ENCODE measurements around the gene ZCCHC7.
A peak's percentile ranks its signal among the peaks of the same experiment; 100 is the strongest.
"Not testable (repeated sequence)": the region's sequence is repeated elsewhere in the genome, so short reads cannot be mapped to it uniquely, and the experiment has no call there.

The ZCCHC7 gene

DNA sequence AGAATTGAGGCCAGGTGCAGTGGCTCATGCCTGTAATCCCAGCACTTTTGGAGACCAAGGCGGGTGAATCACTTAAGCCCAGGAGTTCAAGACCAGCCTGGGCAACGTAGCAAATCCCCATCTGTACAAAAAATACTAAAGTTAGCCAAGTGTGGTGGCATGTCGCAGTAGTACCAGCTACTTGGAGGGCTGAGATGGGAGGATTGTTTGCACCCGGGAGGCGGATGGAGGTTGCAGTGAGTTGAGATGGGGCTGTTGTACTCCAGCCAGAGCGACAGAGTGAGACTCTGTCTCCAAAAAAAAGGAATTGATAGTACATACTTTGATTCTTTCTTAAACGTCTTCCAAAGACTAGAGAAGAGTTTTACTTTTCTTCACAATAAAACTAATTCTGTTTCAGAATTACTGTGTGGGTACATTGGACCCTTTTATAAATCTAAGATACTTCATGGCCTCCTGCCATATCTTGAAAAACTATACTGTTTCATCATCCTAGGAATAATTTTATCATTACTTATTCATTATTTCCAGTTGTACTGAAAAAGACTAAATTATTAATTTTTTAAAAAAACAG, 170.1 kb downstream of the ZCCHC7 start:
- FAIRE-seq = no peak

GRCh38 chr9:37290940-37291485, 170.6 kb downstream of the ZCCHC7 start:
- no peak for FAIRE-seq
- peak; percentile 62 for DNase-seq (ENCODE audit: insufficient read length, low spot score)

More for the DNA sequence above, 170.1 kb downstream of the ZCCHC7 start:
- DNase-seq (ENCODE audit: insufficient read length, low spot score) = no peak

- FAIRE-seq; DNase-seq (ENCODE audit: insufficient read length, low spot score): not testable (repeated sequence)
These were observed 171.4 kb downstream of the ZCCHC7 start for GRCh38 chr9:37291612-37292238.

- FAIRE-seq = no peak
These were observed 172.5 kb downstream of the ZCCHC7 start for GRCh38 chr9:37292896-37293295.

GRCh38 chr9:37293664-37294524, 173.5 kb downstream of the ZCCHC7 start:
- no peak for DNase-seq (ENCODE audit: insufficient read length, low spot score)
- no peak for FAIRE-seq

More at GRCh38 chr9:37292896-37293295, 172.5 kb downstream of the ZCCHC7 start:
- no peak for DNase-seq (ENCODE audit: insufficient read length, low spot score)

- FAIRE-seq = no peak
- DNase-seq (ENCODE audit: insufficient read length, low spot score) = no peak
These were observed 174.8 kb downstream of the ZCCHC7 start for GRCh38 chr9:37295178-37295577.

DNA sequence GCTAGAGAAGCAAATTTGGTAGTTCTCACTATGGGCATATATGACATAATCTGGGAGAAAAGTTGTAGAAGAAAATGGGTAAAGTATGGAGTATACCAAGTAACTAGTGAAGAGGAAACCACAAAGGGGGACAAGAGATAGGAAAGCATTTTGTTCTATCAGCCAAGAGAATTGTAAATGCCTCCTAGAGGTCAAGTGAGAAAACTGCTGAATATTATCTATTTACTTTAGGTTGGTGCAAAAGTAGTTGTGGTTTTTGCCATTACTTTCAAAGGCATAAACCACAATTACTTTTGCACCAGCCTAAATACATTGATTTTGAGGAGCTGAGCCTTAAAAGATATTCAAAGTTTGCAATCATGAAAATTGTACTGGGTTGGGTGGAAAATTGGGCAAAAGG, 175.4 kb downstream of the ZCCHC7 start:
- FAIRE-seq = no peak
- DNase-seq (ENCODE audit: insufficient read length, low spot score) = no peak

GRCh38 chr9:37297592-37297991, 177.2 kb downstream of the ZCCHC7 start:
- DNase-seq (ENCODE audit: insufficient read length, low spot score) (no peak), FAIRE-seq (no peak)

GRCh38 chr9:37300620-37301019, 180.2 kb downstream of the ZCCHC7 start:
- DNase-seq (ENCODE audit: insufficient read length, low spot score) = no peak
- FAIRE-seq = no peak

GRCh38 chr9:37301042-37301853, 180.9 kb downstream of the ZCCHC7 start:
- no peak for FAIRE-seq
- DNase-seq (ENCODE audit: insufficient read length, low spot score) = no peak

- FAIRE-seq = no peak
- no peak for DNase-seq (ENCODE audit: insufficient read length, low spot score)
These were observed 181.4 kb downstream of the ZCCHC7 start for GRCh38 chr9:37301854-37302172.

DNA sequence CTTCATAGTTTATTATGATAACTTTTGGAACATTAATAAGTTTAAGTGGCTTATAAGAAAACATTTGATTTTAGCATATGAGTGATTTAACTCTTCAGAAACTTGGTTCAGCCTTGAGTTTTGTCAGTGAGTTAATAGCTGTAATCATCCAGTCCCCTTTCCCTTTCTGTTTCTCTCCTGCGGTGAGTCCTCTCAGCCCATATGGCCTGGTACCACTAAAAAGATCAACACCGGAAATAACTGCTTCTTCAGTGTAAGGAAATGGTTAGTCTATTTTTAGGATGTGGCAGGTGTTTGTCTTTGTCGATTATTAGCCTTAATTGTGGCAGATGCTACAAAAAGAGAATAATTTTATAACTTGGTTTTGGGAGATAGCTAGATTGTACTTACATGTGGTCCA, 181.9 kb downstream of the ZCCHC7 start:
- DNase-seq (ENCODE audit: insufficient read length, low spot score) (no peak), FAIRE-seq (no peak)

- not testable (repeated sequence) for DNase-seq (ENCODE audit: insufficient read length, low spot score); FAIRE-seq
These were observed 182.9 kb downstream of the ZCCHC7 start for GRCh38 chr9:37303272-37303671.

DNA sequence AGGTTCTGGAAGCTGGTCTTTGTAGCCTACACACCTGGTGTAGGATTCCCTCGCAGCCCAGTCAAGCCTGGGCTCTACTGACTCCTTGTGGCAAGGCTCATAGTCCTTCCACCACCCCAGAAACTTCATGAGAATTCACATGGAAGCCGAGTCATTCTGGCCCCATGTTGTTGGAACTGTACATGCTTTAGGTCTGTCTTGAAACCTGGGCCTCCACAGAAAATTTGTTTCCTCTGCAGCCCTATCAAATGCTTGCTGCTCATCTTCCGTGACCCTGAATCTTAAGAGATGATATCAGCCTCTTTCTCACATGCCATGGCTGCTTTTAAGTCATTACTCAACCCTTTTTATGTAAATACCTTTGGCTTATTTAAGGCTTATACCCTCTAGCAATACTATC, 188.8 kb downstream of the ZCCHC7 start:
- peak; percentile 12 for DNase-seq (ENCODE audit: insufficient read length, low spot score)
- FAIRE-seq = no peak

DNA sequence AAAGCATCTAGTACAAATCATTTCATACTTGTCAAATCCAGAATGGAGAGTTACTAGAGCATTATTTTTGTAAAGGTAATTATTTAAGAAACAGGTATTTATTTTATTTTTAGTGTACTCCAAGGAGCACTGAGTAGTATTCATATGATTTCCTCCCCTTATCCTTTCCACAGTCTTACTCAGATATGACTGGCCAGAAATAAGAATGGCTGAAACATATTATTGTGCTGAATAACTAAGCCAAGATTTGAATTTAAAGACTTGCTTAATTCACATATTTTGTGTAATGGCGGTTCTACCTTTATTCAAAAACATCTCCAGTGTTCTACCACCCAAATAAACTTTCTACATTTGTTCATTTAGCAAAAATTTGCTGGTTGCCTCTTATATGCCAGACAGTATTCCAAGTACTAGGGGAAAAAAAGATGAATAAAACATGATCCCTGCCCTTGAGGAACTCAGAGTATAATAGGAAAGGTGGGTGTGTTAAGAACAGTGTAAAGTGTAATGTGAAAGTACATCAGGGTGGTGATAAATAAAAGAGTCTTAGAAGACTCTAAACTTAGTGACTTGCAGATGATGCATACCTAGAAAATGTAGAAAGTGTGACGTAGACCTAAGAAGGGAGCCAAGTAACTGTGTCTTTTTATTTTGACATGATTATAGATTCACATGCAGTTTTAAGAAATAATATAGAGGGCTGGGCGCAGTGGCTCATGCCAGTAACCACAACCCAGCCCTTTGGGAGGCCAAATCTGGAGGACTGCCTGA, 191.7 kb downstream of the ZCCHC7 start:
- DNase-seq (ENCODE audit: insufficient read length, low spot score) (no peak), FAIRE-seq (no peak)

- DNase-seq (ENCODE audit: insufficient read length, low spot score) = no peak
- no peak for FAIRE-seq
These were observed 203.9 kb downstream of the ZCCHC7 start for GRCh38 chr9:37324261-37324683.

GRCh38 chr9:37324691-37325490, 204.5 kb downstream of the ZCCHC7 start:
- DNase-seq (ENCODE audit: insufficient read length, low spot score) (no peak), FAIRE-seq (no peak)

- DNase-seq (ENCODE audit: insufficient read length, low spot score) (no peak), FAIRE-seq (no peak)
These were observed 205.4 kb downstream of the ZCCHC7 start for GRCh38 chr9:37325778-37326177.

GRCh38 chr9:37327553-37327952, 207.2 kb downstream of the ZCCHC7 start:
- no peak for FAIRE-seq
- DNase-seq (ENCODE audit: insufficient read length, low spot score) = no peak
